ENCODE results near the gene ALPI. TPM values are rescaled to one million over a fixed set of nuclear protein-coding genes. Genes with fewer than 3 reads are reported as not detected.

Gene ALPI
- total RNA-seq, 1 experiment from 2014 or later, result not detected

GRCh38 chr2:232465061-232465460, 9.1 kb downstream of the ALPI start:
- no TSS peak for BruUV-seq (replicated peaks)
- no peak for TF ChIP-seq CTCF (IDR thresholded peaks at IDR 0.05; ENCODE audit: unreplicated experiment)

GRCh38 chr2:232466221-232466620, 10.3 kb downstream of the ALPI start:
- CTCF ChIA-PET, result interaction anchor here (2.2 kb wide), 1 partner anchor 10 kb away, joined by 6 read pairs; no protein-coding TSS in a partner anchor
- Mint-ChIP-seq H3K27me3 (ENCODE audit: unreplicated experiment) (peaks cover 73% of the 10 kb centered on the region), H3K4me3 (ENCODE audit: low read depth, unreplicated experiment) (no peak overlapping the region), H3K27ac (ENCODE audit: unreplicated experiment) (no peak overlapping the region), H3K36me3 (ENCODE audit: insufficient read depth, unreplicated experiment) (no peaks in the 10 kb centered on the region), H3K9me3 (ENCODE audit: low read depth, unreplicated experiment) (no peaks in the 10 kb centered on the region), H3K4me1 (ENCODE audit: low read depth, unreplicated experiment) (no peaks in the 10 kb centered on the region)
- no peak for TF ChIP-seq CTCF (IDR thresholded peaks at IDR 0.05; ENCODE audit: unreplicated experiment)
- DNase-seq, result no peak
- intact Hi-C loops (cut with micrococcal nuclease; ENCODE audit: unreplicated experiment), result no loop called here
- no TSS peak for BruUV-seq (replicated peaks)

More at GRCh38 chr2:232465061-232465460, 9.1 kb downstream of the ALPI start:
- no peak for DNase-seq
- intact Hi-C loops (cut with micrococcal nuclease; ENCODE audit: unreplicated experiment), result no loop called here
- CTCF ChIA-PET, result interaction anchor here (2.2 kb wide), 1 partner anchor 11 kb away, joined by 6 read pairs; no protein-coding TSS in a partner anchor
- Mint-ChIP-seq H3K9me3 (ENCODE audit: low read depth, unreplicated experiment) (no peaks in the 10 kb centered on the region), H3K36me3 (ENCODE audit: insufficient read depth, unreplicated experiment) (no peaks in the 10 kb centered on the region), H3K4me1 (ENCODE audit: low read depth, unreplicated experiment) (no peaks in the 10 kb centered on the region), H3K4me3 (ENCODE audit: low read depth, unreplicated experiment) (no peak overlapping the region), H3K27ac (ENCODE audit: unreplicated experiment) (no peak overlapping the region), H3K27me3 (ENCODE audit: unreplicated experiment) (peaks cover 78% of the 10 kb centered on the region)

- intact Hi-C loops (cut with micrococcal nuclease; ENCODE audit: unreplicated experiment), result no loop called here
- Mint-ChIP-seq H3K36me3 (ENCODE audit: insufficient read depth, unreplicated experiment) (no peaks in the 10 kb centered on the region), H3K4me1 (ENCODE audit: low read depth, unreplicated experiment) (no peaks in the 10 kb centered on the region), H3K9me3 (ENCODE audit: low read depth, unreplicated experiment) (peaks cover 5% of the 10 kb centered on the region), H3K4me3 (ENCODE audit: low read depth, unreplicated experiment) (no peak overlapping the region), H3K27me3 (ENCODE audit: unreplicated experiment) (peaks cover 88% of the 10 kb centered on the region), H3K27ac (ENCODE audit: unreplicated experiment) (no peak overlapping the region)
- DNase-seq, result no peak
- TF ChIP-seq CTCF (IDR thresholded peaks at IDR 0.05; ENCODE audit: unreplicated experiment), result no peak
- CTCF ChIA-PET, result no interaction called here
- no TSS peak for BruUV-seq (replicated peaks)
Observed at GRCh38 chr2:232473467-232473890, 17.5 kb downstream of the ALPI start.

- Mint-ChIP-seq H3K36me3 (ENCODE audit: insufficient read depth, unreplicated experiment) (no peaks in the 10 kb centered on the region), H3K27me3 (ENCODE audit: unreplicated experiment) (peaks cover 94% of the 10 kb centered on the region), H3K9me3 (ENCODE audit: low read depth, unreplicated experiment) (peaks cover 5% of the 10 kb centered on the region), H3K4me3 (ENCODE audit: low read depth, unreplicated experiment) (no peak overlapping the region), H3K27ac (ENCODE audit: unreplicated experiment) (no peak overlapping the region), H3K4me1 (ENCODE audit: low read depth, unreplicated experiment) (no peaks in the 10 kb centered on the region)
- TF ChIP-seq CTCF (IDR thresholded peaks at IDR 0.05; ENCODE audit: unreplicated experiment), result no peak
- intact Hi-C loops (cut with micrococcal nuclease; ENCODE audit: unreplicated experiment), result no loop called here
- BruUV-seq (replicated peaks), result no TSS peak
- CTCF ChIA-PET, result interaction anchor here (2.4 kb wide), 1 partner anchor 10 kb away, joined by 6 read pairs; no protein-coding TSS in a partner anchor
- DNase-seq, result no peak
Observed at GRCh38 chr2:232476045-232476444, 20.1 kb downstream of the ALPI start.

Measured in Calu3 (cell line).